H1 (cell line): ENCODE results near the gene TNRC6B.
"Not testable (repeated sequence)": the region's sequence is repeated elsewhere in the genome, so short reads cannot be mapped to it uniquely, and the experiment has no call there.

Source experiments
- BRCA1 ChIP-seq: IDR thresholded peaks from 2 replicates; pipeline ENCODE4 v1.6.1; 2012; ENCODE audit warnings: low read depth, low read length, improper control_type of control experiment
- CEBPB ChIP-seq: IDR thresholded peaks from 2 replicates; pipeline ENCODE4 v1.6.1; 2012; ENCODE audit warnings: low read depth, low read length
- KDM5A ChIP-seq: fragments of 200-600 bp; IDR thresholded peaks from 2 replicates; pipeline ENCODE4 v1.7.1; 2012; ENCODE audit warnings: mild to moderate bottlenecking, low read length, inconsistent platforms, mixed read lengths
- MAX ChIP-seq: IDR thresholded peaks from 2 replicates; pipeline ENCODE4 v1.6.1; 2012; ENCODE audit warnings: inconsistent platforms
- POLR2A ChIP-seq, 2 experiments: IDR thresholded peaks; 1 replicate in 1 of 2; 2 replicates in 1 of 2; pipeline ENCODE4 v1.6.1; 2011; ENCODE audit warnings: low read depth in 2 of 2, low read length in 2 of 2, mild to moderate bottlenecking in 2 of 2; ENCODE audit errors: control extremely low read depth in 1 of 2
- POLR2AphosphoS5 ChIP-seq: IDR thresholded peaks from 2 replicates; pipeline ENCODE4 v1.6.1; 2011; ENCODE audit warnings: low read depth, low read length
- RAD21 ChIP-seq, 2 experiments: IDR thresholded peaks in 1 of 2; conservative IDR thresholded peaks in 1 of 2; 2 replicates each; pipeline ENCODE4 v1.6.1; 2011; ENCODE audit warnings: low read depth in 2 of 2, low read length in 2 of 2, improper control_type of control experiment in 1 of 2, inconsistent platforms in 1 of 2, mild to moderate bottlenecking in 1 of 2, moderate library complexity in 1 of 2
- TEAD4 ChIP-seq: IDR thresholded peaks from 2 replicates; pipeline ENCODE4 v1.6.1; 2012; ENCODE audit warnings: low read depth, low read length, inconsistent platforms, mixed read lengths
- USF2 ChIP-seq: IDR thresholded peaks from 2 replicates; pipeline ENCODE4 v1.6.1; 2011; ENCODE audit warnings: low read length, improper control_type of control experiment
- TF ChIP-seq, protein P1 (sequence below), 3 experiments: IDR thresholded peaks; 1 replicate in 2 of 3; 2 replicates in 1 of 3; pipeline versions ENCODE4 v1.5.1 to v1.6.1; 2011; ENCODE audit warnings: low read length in 3 of 3, mild to moderate bottlenecking in 3 of 3, inconsistent platforms in 2 of 3, low read depth in 1 of 3, moderate library complexity in 1 of 3; ENCODE audit not compliant: insufficient read depth in 1 of 3; ENCODE audit errors: control extremely low read depth in 1 of 3

DNA sequence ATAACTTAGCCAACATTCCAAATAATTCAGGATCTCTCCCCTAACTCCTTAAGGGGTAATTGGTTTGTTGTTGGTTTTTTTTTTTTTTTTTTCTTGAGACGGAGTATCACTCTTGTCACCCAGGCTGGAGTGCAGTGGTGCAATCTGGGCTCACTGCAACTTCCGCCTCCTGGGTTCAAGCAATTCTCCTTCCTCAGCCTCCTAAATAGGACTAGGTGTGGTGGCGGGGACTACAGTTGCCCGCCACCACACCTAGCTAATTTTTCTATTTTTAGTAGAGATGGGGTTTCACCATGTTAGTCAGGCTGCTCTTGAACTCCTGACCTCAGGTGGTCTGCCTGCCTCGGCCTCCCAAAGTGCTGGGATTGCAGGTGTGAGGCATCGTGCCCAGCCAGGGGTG is 21.0 kb upstream of the TNRC6B start:
- TF ChIP-seq RAD21 (IDR thresholded peaks at IDR 0.05 in 1 of 2, conservative IDR thresholded peaks at IDR 0.05 in 1 of 2; ENCODE audit: low read depth in 2 of 2, low read length in 2 of 2); POLR2A (IDR thresholded peaks at IDR 0.05; ENCODE audit: control extremely low read depth in 1 of 2, low read depth in 2 of 2, low read length in 2 of 2); KDM5A; BRCA1; POLR2AphosphoS5; CEBPB; USF2; TEAD4; MAX: not testable (repeated sequence)
- TF ChIP-seq, protein P1, sequence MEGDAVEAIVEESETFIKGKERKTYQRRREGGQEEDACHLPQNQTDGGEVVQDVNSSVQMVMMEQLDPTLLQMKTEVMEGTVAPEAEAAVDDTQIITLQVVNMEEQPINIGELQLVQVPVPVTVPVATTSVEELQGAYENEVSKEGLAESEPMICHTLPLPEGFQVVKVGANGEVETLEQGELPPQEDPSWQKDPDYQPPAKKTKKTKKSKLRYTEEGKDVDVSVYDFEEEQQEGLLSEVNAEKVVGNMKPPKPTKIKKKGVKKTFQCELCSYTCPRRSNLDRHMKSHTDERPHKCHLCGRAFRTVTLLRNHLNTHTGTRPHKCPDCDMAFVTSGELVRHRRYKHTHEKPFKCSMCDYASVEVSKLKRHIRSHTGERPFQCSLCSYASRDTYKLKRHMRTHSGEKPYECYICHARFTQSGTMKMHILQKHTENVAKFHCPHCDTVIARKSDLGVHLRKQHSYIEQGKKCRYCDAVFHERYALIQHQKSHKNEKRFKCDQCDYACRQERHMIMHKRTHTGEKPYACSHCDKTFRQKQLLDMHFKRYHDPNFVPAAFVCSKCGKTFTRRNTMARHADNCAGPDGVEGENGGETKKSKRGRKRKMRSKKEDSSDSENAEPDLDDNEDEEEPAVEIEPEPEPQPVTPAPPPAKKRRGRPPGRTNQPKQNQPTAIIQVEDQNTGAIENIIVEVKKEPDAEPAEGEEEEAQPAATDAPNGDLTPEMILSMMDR (IDR thresholded peaks at IDR 0.05; ENCODE audit: control extremely low read depth in 1 of 3, insufficient read depth in 1 of 3, low read depth in 1 of 3, low read length in 3 of 3): not testable (repeated sequence)
